GM13976 (cell line): ENCODE data around the gene VDR.

Source experiments
- DNase-seq: peaks from one replicate; pipeline ENCODE4 v3.0.0; 2012; ENCODE audit warnings: low spot score
- in situ Hi-C: fragments of 300-500 bp; cut with MboI; formaldehyde crosslinking; loops from one replicate; pipeline ENCODE4 v1.12.0; 2022; ENCODE audit warnings: low sequenced_read_pairs, mixed read lengths, inconsistent platforms; ENCODE audit not compliant: unreplicated experiment
- TF ChIP-seq, protein P1 (sequence below): IDR thresholded peaks from 2 replicates; pipeline ENCODE4 v1.5.1; 2012; ENCODE audit warnings: borderline replicate concordance, mild to moderate bottlenecking; ENCODE audit not compliant: insufficient read depth; ENCODE audit errors: extremely low read depth, missing control alignments, control extremely low read depth

The VDR gene

DNA sequence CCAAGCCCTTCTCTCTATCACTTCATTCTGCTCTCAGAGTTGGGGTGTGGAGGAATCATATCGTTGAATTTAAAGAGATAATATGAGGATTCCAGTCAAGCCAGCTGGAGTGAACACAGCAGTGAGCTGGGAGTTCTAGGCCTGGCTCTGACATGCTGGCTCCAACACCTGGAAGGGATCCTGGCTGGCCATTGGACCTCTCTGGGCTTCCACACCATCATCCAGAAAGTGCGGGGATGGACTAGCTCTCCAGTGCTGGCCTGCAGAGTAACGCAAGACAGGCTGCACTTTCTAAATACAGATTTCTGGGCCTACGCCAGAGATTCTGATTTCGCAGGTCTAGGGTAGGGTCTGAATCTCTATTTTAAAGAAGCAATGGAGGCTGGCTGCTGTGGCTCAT is 50.3 kb downstream of the VDR start:
- TF ChIP-seq, protein P1, sequence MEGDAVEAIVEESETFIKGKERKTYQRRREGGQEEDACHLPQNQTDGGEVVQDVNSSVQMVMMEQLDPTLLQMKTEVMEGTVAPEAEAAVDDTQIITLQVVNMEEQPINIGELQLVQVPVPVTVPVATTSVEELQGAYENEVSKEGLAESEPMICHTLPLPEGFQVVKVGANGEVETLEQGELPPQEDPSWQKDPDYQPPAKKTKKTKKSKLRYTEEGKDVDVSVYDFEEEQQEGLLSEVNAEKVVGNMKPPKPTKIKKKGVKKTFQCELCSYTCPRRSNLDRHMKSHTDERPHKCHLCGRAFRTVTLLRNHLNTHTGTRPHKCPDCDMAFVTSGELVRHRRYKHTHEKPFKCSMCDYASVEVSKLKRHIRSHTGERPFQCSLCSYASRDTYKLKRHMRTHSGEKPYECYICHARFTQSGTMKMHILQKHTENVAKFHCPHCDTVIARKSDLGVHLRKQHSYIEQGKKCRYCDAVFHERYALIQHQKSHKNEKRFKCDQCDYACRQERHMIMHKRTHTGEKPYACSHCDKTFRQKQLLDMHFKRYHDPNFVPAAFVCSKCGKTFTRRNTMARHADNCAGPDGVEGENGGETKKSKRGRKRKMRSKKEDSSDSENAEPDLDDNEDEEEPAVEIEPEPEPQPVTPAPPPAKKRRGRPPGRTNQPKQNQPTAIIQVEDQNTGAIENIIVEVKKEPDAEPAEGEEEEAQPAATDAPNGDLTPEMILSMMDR, result no peak
- no peak for DNase-seq
- in situ Hi-C loops, result no loop called here

DNA sequence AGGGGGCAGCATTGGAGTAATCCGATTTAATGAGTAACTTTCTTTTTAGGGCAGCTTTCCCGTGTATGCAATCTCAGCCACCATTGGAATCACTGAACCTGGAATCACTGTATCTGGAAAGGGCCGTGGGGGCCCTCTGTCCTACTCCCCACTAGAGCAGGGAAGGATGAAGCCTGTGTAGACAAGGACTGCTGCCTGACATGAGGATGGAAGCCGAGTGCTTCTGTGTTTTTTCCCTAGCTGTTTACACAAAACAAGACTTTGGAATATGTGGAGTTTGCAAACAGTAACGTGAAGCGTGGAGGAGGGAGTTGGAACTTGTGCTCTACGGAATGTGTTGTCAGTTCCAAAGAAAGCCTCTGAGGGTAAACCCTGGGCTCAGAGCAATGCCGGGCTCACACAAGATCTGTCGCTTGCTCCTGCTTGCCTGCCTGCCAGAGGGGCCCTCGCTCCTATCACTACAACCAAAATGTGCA is 52.7 kb downstream of the VDR start:
- TF ChIP-seq, protein P1, result no peak

DNA sequence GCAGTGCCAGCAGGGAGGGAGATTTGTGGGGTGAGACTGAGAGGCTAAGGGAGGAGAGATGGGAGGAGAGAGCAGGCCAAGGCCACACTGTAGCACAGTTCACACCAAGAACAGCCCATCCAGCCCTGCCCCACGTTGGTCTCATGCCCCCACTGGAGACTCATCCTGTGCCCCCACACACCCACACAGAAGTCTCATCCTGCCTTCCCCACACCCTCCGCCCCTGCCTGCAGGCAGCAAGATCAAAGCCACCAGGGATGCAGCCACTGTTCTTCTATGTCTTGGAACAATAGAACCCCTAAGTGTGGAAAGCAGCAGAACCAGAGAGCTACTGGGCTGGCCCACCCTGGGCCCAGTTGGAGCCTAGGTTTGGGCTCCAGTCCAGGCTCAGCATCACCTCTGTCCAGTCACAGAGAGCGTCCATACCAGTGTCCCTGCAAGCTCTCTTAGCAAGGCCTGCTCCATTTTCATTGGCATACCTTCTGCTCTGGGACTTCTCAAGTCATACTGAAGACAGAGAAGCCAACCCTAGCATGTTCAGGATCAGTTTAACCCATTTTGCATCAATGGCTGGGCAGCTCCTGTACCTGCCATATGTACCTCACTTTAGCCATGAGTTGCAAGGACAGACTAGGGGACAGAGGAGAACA is 53.4 kb downstream of the VDR start:
- no peak for DNase-seq
- TF ChIP-seq, protein P1, result no peak
- in situ Hi-C loops, result no loop called here

More for the DNA sequence above, 52.7 kb downstream of the VDR start:
- no peak for DNase-seq
- in situ Hi-C loops, result no loop called here

DNA sequence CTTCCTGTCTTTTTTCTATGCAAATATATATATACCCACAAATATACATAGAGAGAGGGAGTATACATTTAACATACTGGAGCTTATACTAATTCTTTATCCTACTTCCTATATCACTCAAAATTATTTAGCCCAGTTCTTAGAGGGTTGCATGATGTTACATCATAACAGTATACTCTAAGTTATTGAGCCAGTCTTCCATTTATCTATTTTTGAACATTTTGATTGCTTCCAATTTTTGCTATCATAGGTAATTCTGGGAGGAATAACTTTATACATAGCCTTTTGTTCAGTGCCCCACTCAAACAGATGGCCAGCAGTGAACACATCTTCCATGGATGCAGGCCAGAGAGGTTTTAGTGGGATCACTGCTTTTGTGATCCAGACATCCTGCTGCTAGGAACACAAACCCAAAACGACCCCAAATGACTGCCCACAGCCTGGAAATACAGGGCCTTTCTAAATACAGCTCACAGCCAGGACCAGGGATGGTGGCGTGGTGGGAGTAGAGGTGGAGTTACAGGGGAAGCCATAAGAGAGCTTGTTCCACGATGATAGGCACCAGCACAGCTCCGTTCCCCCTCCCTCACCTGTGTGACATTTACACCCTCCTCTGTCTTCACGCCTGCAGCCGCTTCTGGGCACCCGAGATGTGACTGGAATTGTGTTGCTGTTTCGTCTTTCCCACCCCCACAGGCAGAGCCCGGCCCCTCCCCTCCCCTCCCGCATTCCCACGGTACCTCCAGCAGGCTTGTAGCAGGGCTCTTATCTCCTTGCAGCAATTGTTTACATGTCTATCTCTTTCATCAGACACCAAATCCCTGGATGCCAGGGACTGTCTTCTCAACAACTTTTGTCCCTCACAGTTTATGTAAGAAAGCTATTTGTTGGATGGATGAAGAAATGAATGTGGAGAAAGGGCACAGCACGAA is 54.4 kb downstream of the VDR start:
- no peak for DNase-seq
- TF ChIP-seq, protein P1, result no peak
- in situ Hi-C loops, result no loop called here

DNA sequence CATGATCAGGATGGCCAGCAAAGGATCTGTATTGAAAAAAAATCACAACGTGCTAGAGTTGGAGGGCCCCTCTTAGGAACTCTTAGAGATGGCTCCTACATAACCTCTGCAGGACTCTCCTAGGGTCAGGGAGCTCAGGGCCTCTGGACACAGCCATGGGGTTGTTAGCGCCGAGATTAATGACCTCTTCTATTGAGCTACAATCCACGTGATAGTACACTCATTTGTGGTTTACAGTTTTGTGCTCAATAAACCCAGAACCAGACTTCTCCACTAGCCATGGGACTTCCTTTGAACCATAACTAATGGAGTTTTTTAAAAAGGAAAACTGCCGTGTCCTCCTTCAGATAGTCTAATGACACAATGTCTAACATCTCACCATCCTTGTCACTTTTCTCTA is 55.5 kb downstream of the VDR start:
- TF ChIP-seq, protein P1, result no peak
- no peak for DNase-seq
- in situ Hi-C loops, result no loop called here

DNA sequence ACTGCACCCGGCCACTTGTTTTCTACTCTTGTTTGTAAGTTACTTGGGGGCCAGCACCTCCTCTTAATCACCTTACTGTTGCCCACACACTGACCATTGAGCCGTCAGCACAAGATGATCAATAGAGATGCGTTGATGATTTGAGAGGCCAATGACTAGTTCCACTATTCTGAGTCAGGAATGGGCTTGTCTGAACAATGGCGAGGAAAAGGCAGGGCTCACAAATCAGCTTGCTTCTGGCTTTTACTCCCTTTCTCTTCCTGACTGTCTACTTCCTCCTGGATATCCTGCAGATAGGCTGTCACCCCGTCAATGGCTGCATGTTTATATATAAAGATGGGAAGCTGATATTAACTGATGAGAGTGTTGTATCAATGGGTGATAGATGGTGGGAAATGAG is 55.9 kb downstream of the VDR start:
- TF ChIP-seq, protein P1, result no peak
- DNase-seq, result no peak
- in situ Hi-C loops, result no loop called here
